A673 (cell line): Measurements from ENCODE around the gene NKX6-2.

ENCODE experiments used
- EZH2 ChIP-seq: fragments of 200-600 bp; sonication (generic); IDR thresholded peaks from 2 replicates; pipeline ENCODE4 v1.6.1; 2017; ENCODE audit warnings: borderline replicate concordance, low read depth, mild to moderate bottlenecking, mixed read lengths, antibody characterized with exemption, low read length; ENCODE audit not compliant: poor library complexity, severe bottlenecking
- TF ChIP-seq, protein P1 (sequence below): fragments of 300-800, 200-600 bp; sonication (generic); conservative IDR thresholded peaks from 2 replicates; pipeline ENCODE4 v1.5.1; 2017; ENCODE audit warnings: low read depth, mild to moderate bottlenecking, antibody characterized with exemption, low read length, moderate library complexity, mixed read lengths

GRCh38 chr10:132762267-132762666 lies 23.7 kb downstream of the NKX6-2 start:
- TF ChIP-seq, protein P1, sequence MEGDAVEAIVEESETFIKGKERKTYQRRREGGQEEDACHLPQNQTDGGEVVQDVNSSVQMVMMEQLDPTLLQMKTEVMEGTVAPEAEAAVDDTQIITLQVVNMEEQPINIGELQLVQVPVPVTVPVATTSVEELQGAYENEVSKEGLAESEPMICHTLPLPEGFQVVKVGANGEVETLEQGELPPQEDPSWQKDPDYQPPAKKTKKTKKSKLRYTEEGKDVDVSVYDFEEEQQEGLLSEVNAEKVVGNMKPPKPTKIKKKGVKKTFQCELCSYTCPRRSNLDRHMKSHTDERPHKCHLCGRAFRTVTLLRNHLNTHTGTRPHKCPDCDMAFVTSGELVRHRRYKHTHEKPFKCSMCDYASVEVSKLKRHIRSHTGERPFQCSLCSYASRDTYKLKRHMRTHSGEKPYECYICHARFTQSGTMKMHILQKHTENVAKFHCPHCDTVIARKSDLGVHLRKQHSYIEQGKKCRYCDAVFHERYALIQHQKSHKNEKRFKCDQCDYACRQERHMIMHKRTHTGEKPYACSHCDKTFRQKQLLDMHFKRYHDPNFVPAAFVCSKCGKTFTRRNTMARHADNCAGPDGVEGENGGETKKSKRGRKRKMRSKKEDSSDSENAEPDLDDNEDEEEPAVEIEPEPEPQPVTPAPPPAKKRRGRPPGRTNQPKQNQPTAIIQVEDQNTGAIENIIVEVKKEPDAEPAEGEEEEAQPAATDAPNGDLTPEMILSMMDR: no peak
- TF ChIP-seq EZH2: no peak
